RKO (cell line): ENCODE measurements around the gene ITGB6.

Experiments used
- DNase-seq: peaks from one replicate; pipeline ENCODE4 v3.0.0-alpha.2; 2016; ENCODE audit warnings: low spot score

Gene ITGB6

GRCh38 chr2:160199683-160200389 is at the start of gene ITGB6:
Gene ITGB6 (minus strand): TSS chr2:160200272. CDS start chr2:160200063, 209 bp downstream.
- no peak for DNase-seq

GRCh38 chr2:160247296-160248035 is 47.4 kb upstream of the ITGB6 start:
- no peak for DNase-seq

GRCh38 chr2:160246356-160246755 is 46.3 kb upstream of the ITGB6 start:
- no peak for DNase-seq

- DNase-seq: no peak
These were observed 45.6 kb upstream of the ITGB6 start for GRCh38 chr2:160245614-160246155.

- no peak for DNase-seq
These were observed 43.0 kb upstream of the ITGB6 start for GRCh38 chr2:160242893-160243564.

- peak; percentile 58 for DNase-seq
These were observed 41.4 kb upstream of the ITGB6 start for GRCh38 chr2:160241251-160242137.

- no peak for DNase-seq
These were observed 39.4 kb upstream of the ITGB6 start for GRCh38 chr2:160239436-160239835.

GRCh38 chr2:160238392-160238791 is 38.3 kb upstream of the ITGB6 start:
- DNase-seq: no peak

GRCh38 chr2:160232905-160233475 is 32.9 kb upstream of the ITGB6 start:
- no peak for DNase-seq

- no peak for DNase-seq
These were observed 29.5 kb upstream of the ITGB6 start for GRCh38 chr2:160229591-160229990.

GRCh38 chr2:160228141-160228917 is 28.3 kb upstream of the ITGB6 start:
- DNase-seq: peak; percentile 55

- DNase-seq: no peak
These were observed 27.3 kb upstream of the ITGB6 start for GRCh38 chr2:160227293-160227915.

- DNase-seq: no peak
These were observed 26.3 kb upstream of the ITGB6 start for GRCh38 chr2:160226367-160226766.

GRCh38 chr2:160225722-160226121 is 25.6 kb upstream of the ITGB6 start:
- no peak for DNase-seq

- no peak for DNase-seq
These were observed 24.4 kb upstream of the ITGB6 start for GRCh38 chr2:160224507-160224906.

- peak; percentile 91 for DNase-seq
These were observed 24.0 kb upstream of the ITGB6 start for GRCh38 chr2:160224060-160224459.

- DNase-seq: no peak
These were observed 23.5 kb upstream of the ITGB6 start for GRCh38 chr2:160223560-160223959.

- no peak for DNase-seq
These were observed 22.6 kb upstream of the ITGB6 start for GRCh38 chr2:160222546-160223283.
